ENCODE measurements around the gene ZBED5.
A peak's percentile ranks its signal among the peaks of the same experiment; 100 is the strongest.

The ZBED5 gene

GRCh38 chr11:10878408-10879214 is 20.8 kb upstream of the ZBED5 start:
- DNase-seq, result peak; percentile 39

- no peak for DNase-seq
Observed at GRCh38 chr11:10876158-10876557, 18.3 kb upstream of the ZBED5 start.

DNA sequence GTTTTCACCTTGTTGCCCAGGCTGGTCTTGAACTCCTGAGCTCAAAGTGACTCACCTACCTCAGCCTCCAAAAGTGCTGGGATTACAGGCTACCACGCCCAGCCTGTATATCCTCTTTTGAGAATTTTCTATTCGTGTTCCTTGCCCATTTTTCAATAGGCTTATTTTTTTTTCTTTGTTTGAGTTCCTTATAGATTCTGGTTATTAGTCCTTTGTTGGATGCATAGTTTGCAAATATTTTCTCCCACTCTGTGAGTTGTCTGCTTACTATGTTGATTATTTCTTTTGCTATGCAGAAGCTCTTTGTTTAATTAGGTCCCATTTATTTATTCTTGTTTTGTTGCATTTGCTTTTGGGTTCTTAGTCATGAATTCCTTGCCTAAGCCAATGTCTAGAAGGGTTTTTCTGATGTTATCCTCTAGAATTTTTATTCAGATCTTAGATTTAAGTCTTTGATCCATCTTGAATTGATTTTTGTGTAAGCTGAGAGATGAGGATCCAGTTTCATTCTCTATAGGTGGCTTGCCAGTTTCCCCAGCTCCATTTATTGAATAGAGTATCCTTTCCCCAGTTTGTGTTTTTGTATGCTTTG is 17.7 kb upstream of the ZBED5 start:
- no peak for DNase-seq

DNA sequence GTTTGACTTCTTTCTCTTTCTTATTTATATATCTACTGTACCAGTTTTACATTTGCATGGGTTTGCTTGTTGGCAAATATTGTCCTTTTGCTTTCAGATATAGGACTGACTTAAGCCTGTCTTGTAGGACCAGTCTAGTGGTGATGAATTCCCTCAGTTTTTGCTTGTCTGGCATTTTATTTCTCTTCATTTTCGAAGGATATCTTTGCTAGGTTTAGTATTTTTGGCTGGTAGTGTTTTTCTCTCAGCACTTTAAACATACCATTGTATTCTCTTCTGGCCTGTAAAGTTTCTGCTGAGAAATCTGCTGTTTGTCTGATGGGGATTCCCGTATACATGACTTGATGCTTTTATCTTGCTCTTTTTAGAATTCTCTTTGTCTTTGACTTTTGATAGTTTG is 14.2 kb upstream of the ZBED5 start:
- no peak for DNase-seq

DNA sequence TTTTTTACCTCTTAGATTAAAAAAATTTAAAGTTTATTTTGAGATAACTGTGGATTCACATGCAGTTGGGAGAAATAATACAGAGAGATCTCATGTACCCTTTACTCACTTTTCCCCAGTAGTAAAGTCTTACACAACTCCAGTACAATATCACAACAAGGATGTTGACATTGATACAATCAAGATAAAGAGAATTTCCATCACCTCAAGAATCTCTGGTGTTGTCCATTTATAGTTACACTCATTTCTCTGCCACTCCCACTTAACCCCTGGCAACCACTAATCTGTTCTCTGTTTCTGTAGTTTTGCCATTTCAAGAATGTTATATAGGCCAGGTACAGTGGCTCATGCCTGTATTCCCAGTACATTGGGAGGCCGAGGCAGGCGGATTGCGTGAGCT is 10.5 kb upstream of the ZBED5 start:
- no peak for DNase-seq

- DNase-seq, result no peak
Observed at GRCh38 chr11:10866893-10867331, 9.1 kb upstream of the ZBED5 start.

DNA sequence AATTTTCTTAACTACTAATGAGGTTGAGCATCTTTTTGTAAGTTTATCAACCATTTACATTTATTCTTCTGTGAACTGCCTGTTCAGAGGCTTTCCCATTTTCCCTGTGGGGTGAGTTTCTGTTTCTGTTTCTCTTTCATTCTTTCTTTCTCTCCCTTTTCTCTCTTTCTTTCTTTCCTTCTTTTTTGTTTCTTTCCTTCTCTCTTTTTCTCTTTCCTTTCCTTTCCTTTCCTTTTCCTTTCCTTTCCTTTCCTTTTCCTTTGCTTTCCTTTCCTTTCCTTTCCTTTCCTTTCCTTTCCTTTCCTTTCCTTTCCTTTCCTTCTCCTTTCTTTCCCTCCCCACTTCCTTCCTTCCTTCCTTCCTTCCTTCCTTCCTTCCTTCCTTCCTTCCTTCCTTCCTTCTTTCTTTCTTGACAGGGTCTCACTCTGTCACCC is 8.0 kb upstream of the ZBED5 start:
- no peak for DNase-seq

GRCh38 chr11:10864688-10865087 is 6.8 kb upstream of the ZBED5 start:
- no peak for DNase-seq

- no peak for DNase-seq
Observed at GRCh38 chr11:10862446-10862845, 4.6 kb upstream of the ZBED5 start.

GRCh38 chr11:10861799-10862198 is 3.9 kb upstream of the ZBED5 start:
- DNase-seq, result no peak

- no peak for DNase-seq
Observed at GRCh38 chr11:10861047-10861446, 3.2 kb upstream of the ZBED5 start.

DNA sequence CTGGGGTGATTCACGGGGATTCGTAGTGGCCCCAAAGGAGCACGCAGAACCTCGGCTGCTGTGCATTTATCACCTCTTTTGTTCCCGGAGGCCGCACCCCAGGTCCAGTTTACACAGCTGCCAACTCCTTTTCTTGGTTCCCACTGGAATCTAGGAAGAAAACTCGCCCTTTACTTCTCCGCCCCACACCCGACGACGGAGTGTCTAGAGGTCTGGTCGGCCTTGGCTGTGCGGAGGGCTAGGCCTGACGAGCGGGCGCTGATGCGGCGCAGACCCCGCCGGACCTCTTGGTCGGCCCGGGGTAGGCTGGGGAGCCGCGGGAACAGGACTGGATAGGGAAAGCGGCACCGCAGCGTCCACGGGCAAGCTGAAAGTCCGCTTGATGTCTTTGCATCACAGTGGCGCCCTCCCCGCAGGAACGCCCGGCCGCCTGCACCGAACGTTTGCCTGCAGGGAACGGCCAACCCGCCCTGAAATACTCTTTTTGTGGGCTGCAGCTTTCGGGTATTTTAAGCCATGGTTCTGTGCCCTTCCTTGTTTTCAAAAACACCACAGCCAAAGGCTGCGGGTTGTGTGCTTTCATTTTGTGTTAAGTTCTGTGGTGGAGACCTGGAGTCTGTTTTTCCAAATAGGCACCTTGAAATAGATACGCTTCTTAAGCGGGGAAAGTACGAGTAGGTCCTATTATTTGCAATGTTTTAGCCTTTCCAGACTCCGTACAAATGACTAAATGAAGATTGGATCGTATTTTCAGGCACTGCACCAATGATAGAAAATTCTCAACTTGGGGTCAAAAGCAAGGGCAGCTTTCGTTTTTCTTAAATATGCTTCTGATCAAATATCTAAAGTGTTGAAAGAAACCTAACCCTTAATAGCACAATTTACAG is 829 bp upstream of the ZBED5 start:
- peak; percentile 81 for DNase-seq

DNA sequence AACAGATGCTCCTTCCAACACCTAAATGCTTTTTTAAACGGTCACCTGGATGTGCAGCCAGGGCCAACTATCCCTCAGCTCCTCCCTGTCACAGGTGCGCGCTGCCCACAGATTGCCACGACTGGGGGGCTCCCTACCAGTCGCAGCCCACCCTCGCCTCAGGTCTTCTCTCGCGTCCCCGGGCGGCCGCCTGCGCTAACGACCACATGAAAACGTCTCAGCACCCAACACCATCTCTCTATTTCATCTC is 469 bp downstream of the ZBED5 start:
- DNase-seq, result no peak

DNA sequence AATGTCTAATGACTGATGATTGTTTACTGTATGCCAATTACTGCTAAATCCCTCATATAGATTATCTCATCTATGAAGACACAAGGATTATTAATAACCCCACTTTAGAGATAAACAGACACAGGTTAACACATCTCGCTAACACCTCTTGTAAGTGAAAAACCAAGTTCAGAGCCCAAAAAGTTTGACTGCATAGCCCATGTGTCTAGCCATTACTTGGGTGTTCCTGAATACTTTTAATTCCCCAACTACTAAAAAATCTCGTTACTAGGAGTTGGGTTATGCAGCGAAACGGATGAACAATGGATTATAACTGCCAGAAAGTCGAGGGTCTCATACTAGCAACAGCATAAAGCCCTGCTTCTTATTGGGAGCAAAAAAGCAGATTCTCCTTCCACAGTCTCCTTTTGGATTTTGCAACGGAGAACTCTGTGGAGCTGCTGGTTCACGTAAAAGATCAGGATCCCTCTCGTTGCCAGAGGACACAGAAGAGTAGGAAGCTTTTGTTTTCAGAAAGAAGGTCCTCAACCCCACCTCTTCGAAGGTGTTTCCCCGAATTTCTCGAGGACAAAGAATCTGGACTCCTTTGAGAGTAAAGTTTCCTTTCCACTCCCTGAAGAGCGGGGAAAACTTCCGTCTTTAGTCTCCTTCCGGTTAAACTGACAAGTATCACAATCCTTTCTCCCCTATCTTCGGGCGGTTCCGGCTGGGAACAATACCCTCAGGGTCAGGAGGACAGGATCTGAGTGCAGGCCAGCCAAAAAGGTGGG is 979 bp downstream of the ZBED5 start:
- peak; percentile 6 for DNase-seq

- no peak for DNase-seq
Observed at GRCh38 chr11:10855295-10855694, 2.6 kb downstream of the ZBED5 start.

DNA sequence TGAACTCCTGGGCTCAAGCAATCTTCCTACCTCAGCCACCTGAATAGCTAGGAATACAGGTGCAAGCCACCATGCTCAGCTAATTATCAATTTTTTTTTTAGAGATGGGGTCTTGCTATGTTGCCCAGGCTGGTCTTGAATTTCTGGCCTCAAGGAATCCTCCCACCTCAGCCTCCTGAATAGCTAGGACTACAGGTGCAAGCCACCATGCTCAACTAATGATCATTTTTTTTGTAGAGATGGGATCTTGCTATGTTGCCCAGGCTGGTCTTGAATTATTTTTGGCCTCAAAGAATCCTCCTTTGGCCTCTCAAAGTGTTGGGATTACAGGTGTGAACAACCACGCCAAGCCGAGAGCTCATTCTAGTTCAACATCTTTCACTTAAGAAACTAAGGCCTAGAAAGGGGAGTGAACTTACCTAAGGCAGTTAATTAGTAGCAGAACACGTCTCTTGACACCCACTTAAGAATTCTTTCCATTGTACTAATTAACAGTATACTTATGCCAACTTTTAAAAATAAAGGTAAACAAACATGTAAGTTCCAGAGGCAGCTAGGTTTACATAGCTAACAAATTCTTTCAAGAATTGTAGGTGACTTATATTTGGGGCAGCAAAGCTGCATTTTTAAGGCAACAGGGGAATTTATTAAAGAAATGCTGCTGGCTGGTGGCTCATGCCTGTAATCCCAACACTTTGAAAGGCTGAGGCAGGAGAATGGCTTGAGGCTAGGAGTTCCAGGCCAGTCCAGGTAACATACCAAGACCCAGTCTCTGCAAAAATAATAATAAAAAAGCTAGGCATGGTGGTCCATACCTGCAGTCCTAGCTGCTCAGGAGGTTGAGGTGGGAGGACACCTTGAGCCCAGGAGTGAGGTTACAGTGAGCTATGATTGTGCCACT is 9.6 kb downstream of the ZBED5 start:
- no peak for DNase-seq

DNA sequence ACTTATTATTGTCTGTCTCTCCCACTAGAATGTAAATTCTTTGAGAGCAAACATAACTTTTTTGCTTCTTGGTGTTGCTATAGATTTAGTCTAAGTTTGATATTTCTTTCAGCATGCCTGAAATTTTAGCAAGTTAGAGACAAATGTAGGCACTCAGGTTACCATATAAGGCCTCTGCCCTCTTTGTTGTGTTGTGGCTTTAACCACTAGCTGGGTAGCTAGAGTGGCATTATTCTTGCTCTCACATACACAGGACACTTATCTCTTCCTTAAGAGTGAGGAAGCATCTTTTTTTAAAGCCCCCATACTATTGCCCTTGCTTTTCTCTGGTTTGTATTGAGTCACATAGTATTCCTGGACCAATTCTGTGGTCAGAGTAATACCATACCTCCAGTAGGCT is 11.2 kb downstream of the ZBED5 start:
- DNase-seq, result no peak

DNA sequence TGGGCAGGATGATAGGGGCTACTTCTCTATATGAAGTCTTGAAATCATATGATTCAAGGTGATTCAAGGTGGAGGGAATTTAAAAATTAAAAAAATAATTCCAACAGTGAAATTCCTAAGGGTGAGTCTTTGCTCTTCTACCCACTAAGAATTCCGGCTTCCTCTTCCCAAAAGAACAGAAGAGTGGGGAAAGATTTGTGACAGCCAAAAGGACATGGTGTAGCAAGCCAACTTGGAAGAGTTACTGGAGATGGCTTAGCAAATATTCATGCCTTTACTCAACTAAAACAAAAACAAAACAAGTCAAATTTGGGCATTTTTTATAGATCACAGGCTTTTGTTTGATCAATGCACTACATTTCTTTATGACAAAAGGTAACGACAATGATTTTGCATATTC is 12.3 kb downstream of the ZBED5 start:
- no peak for DNase-seq

- no peak for DNase-seq
Observed at GRCh38 chr11:10844796-10845195, 13.1 kb downstream of the ZBED5 start.

GRCh38 chr11:10844356-10844755 is 13.5 kb downstream of the ZBED5 start:
- no peak for DNase-seq

- DNase-seq, result no peak
Observed at GRCh38 chr11:10838881-10839280, 19.0 kb downstream of the ZBED5 start.

- no peak for DNase-seq
Observed at GRCh38 chr11:10838083-10838482, 19.8 kb downstream of the ZBED5 start.

All from NCI-H1105 (cell line).